Activated CD8-positive, alpha-beta memory T cell treated with anti-CD3 and anti-CD28 coated beads, Interleukin-2, amount 50 U/mL, for 1 hour (primary cell): ENCODE measurements around the gene GRPEL1.

Experiments used
- DNase-seq: peaks from one replicate; pipeline ENCODE4 v3.0.0-alpha.2; 2020; ENCODE audit errors: extremely low read depth

GRPEL1 gene

DNA sequence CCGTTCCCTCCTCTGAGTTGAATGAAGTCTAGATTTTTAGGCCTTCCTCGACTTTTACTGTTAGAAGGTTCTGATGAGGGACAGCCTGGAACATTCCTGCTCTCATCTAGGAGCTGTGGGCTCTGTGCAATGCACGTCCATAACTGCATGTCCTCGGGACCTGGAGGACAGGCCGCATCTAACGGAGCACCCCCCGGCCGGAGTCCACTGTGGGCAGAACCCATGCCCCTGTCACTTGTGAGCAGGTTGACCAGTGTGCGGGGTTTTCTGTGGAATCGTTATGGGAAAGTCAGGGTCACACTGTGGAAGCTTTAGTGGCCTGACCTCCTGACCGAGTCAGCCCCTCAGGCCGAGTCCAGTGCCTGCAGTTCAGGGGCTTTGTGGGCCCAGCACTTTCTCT, 44.0 kb downstream of the GRPEL1 start:
- no peak for DNase-seq

GRCh38 chr4:7023486-7023885, 44.4 kb downstream of the GRPEL1 start:
- DNase-seq = no peak

- no peak for DNase-seq
Measured at GRCh38 chr4:7021930-7022664, 45.8 kb downstream of the GRPEL1 start.

DNA sequence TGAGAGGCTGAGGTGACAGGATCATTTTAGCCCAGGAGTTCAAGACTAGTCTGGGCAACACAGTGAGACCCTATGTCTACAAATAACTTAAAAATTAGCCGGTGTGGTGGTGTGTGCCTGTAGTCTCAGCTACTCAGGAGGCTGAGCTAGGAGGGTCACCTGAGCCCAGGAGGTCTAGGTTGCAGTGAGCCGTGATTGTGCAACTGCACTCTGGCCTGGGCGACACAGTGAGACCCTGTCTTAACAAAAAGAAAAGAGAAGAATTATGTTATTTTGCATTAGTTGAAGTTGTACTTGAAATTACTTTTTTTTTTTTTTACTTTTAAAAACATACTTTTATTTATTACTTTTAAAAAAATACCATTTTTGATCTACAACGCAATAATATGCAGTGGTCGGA, 46.5 kb downstream of the GRPEL1 start:
- DNase-seq = no peak

DNA sequence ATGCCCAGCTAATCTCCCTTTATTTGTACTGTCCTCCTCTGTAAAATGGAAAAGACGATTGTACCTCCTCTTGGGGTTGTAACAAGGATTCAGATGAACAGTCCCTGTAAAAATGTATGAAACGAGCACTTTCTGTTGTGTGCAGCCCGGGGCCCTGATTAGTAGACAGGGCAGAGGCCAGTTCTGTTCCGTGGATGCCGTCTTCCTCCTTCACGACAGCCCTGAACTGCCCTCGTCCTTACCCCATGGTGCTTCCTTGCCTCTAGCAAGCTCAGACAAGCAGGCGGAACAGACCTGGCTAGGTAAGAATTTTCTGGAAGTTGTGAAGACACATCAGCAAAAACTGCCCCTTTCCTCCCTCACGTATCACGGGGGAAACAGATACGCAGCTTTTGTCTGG, 47.0 kb downstream of the GRPEL1 start:
- no peak for DNase-seq

GRCh38 chr4:7020290-7020689, 47.6 kb downstream of the GRPEL1 start:
- DNase-seq = no peak

DNA sequence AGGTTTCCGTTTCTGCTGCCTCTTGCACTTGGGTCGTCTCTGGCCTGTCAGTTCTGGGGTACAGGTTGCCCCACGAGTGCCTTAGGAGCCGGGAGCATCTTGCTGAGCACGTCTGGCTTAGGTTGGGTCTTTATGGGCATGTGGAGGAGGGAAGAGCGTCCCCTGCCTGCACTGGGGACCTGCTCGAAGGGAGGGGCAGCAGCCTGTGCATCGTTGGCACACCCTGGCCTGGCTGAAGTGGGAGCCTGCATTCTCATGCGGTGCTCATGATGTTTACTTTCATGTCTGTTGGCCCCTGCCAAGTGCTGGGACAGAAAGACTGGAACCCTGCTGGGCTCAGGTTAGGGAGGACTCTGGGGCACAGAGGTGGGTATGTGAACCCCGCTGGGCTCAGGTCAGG, 48.5 kb downstream of the GRPEL1 start:
- no peak for DNase-seq

DNA sequence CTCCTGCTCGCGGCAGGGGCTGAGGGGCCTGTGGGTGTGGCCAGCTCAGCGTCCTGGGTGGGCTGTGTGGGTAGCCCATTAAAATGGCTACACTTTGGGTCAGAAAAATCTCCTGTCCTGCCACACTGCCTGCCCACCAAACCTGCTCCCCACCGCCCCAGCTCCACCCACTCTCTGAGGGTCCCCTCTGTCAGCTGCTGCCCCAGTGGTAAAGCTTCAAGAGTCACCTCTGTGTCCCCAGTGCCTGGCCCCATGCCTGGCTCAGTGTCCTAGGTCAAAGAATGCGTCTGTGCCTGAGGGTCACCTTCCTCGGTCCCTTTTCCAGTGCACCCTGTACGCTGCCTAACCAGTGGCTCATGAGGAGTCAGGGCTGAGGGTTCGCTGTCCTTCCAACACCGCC, 49.6 kb downstream of the GRPEL1 start:
- DNase-seq = no peak

DNA sequence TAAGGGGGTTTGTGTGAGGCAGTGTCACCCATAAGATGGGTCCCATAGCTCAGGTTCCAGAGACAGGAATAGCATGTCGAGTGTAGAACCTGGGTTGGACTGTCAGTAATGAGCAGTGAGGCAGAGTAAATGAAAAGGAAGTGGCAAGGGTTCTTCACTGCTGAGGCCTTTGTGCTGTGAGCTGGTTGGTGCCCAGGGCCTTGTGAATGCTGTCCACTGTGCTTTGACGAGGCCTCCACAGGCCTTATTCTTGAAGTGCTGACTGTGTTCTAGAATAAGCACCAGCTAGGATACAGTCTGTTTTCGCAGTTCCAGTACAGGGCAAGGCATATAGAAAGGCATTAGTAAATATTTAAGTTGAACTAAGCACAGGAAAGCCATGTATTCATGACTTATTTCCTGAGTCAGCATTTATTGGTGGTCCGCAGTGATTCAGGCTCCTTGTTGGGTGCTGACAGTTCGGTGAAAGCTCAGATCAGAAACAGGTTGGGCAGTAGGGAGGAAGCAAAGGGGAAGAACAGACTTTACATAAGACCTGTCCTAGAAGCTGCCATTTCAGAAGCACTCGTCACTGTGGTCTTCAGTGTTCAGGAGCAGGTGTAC, 50.3 kb downstream of the GRPEL1 start:
- DNase-seq = no peak

DNA sequence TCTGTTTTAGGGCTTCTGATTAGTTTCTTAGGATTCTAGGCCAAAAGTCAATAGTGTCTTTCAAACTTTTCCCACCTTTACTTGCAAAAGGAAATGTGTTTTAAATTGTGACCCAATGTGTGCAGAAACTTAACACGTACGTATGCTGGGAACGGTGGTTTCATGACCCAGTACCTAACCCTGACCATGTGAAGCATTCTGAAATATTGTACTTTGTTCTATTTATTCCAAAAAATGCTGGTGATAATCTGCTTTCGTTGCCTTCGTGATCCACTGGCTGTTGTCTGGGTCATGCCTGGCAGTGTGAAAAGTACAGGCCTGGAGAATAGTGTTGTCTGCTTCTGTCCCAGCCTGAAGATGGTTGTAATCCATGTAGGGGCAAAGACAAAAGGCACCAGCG, 51.4 kb downstream of the GRPEL1 start:
- DNase-seq = no peak

DNA sequence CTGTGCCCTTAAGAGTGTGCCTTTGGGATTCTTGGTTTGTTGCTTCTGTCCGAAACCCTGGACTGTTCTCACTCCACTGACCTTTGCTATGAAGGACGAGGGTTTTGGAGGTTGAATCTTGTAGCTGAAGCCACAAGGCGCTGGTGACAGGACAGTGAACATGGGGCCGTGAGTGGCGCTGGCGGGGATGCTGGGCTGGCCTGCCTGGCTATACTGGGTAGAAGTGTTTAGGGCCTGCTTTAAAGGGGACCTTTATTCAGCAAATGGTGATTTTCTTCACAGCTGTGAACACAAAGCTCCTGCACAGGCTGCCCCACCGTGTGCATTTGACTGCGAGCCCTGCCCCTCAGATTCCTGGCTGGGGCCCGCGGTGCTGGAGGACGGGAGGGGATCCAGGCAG, 51.8 kb downstream of the GRPEL1 start:
- no peak for DNase-seq

DNA sequence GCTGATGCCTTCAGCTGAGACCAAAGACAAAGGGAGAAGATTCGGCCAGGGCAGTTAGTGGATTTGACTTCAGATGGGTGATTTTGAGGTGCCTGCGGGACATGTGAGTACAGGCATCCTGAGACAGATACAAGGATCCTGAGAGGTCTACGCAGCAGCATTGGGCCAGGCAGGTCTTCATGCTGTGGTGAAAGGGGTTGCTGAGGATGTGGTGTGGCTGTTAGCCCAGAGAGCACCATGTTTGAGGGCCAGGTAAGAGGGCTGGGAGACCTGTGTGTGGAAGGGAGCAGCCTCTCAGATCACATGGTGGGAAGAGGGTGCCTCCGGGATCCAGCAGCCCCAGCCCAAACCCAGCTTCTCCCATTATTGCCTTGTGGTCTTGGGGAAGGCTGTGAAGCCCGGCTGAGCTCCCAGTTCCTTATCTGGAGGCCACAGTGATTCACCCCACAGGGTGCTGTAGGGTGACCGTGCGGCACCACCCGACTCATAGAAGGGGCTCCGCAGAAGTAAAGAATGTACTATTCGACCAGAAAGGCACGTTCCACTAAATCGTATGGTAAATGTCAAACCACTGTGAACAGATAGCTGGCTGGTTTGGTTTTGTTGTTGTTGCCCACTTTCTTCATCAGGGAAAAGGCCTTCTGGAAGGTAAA, 52.4 kb downstream of the GRPEL1 start:
- no peak for DNase-seq

GRCh38 chr4:7014815-7015214, 53.0 kb downstream of the GRPEL1 start:
- no peak for DNase-seq

- DNase-seq = no peak
Measured at GRCh38 chr4:7013175-7013574, 54.7 kb downstream of the GRPEL1 start.

GRCh38 chr4:7009564-7009963, 58.3 kb downstream of the GRPEL1 start:
- no peak for DNase-seq
